Fibroblast of gingiva (primary cell): ENCODE results near the gene NR2F2.

ENCODE experiments used
- DNase-seq: peaks from one replicate; pipeline ENCODE4 v3.0.0-alpha.2; 2011; ENCODE audit warnings: low read depth

NR2F2 gene

DNA sequence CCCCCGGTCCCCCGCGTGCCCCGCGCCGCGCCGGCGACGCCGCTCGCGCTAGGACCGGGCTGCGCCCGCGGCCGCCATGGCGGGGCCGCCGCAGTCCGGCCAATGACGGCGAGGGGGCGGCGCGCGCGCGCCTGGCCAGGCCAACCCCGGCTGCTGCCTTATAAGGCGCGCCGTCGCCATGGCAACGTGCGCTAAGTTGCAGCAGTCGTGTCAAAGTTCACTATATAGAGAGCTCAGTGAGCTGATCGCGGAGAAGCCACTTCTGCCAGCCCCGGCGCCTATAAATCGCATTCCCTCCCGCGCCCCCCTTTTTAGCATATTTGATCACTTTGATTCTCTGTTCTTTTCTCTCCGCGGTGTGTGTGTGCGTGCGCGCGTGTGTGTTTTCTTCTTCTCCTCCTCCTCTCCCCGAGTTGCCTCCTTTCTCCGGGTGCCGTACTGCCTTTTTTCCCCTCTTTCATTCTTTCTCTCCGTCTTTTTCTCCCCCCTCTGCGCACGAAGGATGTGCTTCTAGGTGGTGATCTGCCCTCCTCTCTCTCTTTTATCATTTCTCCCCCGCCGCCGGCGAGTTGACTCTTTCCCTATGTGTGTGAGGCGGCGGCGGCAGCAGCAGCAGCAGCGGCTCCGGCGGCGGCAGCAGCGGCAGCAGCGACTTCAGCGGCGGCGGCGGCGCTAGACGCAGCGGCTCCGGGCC lies at the start of gene NR2F2:
TSS of gene NR2F2 (plus strand) at position 251 of the 694 bp plus-strand sequence. CDS start 1,406 bp downstream, outside the sequence.
- DNase-seq = peak; percentile 100

DNA sequence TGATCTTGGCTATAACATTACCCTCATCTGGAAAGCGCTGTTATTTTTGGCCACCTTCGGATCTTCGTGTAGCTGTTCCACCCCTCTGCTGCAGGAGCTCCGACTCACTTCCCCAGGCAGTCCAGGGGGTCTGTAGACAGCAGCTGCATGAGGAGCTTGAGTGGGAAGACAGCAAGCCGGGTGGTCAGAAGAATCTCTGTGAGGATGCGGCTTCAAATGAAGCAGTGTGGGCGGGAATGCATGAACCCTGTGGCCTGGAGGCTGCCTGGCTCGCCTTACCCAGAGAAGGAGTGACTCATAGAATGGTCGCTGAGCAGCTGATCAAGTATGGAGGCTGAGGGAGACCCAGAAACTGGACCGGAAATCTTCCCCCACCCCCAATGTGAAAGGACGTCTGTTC lies 45.2 kb upstream of the NR2F2 start:
- DNase-seq = peak; percentile 85

DNA sequence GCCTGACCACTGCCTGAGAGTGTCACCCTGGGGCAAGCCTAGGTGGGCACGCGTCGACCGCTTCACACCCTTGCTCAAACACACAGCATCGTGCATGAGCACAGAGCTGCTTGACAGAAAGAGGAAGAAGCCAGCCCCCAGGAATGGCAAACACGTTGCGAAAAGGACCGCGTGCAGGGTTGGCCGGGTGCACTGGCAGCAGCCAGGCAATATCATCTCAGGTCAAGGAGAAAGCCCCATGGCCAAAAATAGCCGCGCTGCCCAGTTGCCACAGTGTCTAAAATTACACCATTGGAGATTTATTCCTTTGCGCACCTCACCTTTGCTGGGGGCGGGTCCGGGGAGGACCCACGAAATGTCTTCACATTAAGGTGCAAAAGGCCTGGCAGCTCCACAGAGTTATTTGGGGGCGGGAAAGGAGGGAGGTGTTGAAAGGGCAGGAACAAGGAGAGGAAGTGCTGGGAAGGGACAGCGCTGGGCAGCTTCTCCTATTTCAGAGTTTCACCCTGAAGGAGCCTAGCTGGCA lies 44.7 kb upstream of the NR2F2 start:
- no peak for DNase-seq

DNA sequence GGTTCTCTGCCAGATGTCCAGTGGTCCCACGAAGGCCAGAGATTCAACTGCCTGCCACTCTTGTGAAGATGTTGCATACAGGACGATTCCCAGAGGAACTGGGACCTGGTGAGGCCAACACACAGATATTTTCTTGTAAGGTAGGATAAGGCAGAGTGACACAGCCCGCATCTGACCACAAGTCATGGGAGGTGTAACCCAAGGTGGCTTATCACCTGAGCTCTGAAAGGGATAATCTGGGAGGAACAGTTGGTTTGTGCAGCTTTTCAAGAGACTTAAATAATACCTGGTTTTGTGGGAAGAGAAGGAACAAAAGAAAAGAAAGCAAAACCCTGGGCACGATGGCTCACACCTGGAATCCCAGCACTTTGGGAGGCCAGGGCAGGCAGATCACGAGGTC lies 39.8 kb upstream of the NR2F2 start:
- DNase-seq = no peak

- no peak for DNase-seq
These were observed 37.9 kb upstream of the NR2F2 start for GRCh38 chr15:96292635-96293034.

GRCh38 chr15:96293441-96293840 lies 37.1 kb upstream of the NR2F2 start:
- no peak for DNase-seq

DNA sequence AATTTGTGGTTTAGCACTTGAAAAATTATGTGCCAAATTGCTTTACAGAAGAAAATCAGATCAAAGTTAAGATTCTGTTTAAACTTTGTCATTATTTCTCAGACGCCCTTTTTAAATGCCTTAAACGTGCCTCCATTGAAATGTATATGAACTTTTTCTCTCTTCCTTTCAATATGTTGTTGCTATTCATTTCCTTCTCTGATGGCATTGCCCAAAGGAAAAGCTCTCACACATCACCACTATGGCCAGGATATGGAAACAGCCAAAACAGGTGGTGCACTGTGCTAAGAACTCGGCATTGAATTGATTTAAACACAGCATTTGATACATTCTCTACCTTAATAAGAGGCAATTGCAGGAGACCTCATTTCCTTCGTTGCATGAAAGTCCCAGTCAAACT lies 35.7 kb upstream of the NR2F2 start:
- no peak for DNase-seq

- DNase-seq = no peak
These were observed 34.2 kb upstream of the NR2F2 start for GRCh38 chr15:96296264-96296663.

DNA sequence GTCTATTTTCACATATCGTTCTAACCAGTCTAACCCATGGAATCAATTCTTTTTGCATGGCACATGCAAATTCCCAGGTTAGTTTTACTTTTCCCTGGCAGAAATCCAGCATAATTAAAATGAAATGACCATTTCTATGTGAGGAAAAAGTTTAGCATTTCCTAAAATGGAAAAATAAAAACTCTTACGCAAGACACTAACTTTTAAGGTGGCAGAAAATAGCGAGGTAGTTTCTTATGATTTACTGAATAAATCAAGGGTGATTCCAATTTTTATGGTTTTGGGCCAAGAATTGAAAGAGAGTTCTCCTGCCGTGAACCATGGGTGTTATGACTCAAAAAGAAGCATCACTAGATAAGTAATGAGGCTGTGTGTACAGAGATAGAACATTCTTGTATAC lies 32.7 kb upstream of the NR2F2 start:
- DNase-seq = no peak

DNA sequence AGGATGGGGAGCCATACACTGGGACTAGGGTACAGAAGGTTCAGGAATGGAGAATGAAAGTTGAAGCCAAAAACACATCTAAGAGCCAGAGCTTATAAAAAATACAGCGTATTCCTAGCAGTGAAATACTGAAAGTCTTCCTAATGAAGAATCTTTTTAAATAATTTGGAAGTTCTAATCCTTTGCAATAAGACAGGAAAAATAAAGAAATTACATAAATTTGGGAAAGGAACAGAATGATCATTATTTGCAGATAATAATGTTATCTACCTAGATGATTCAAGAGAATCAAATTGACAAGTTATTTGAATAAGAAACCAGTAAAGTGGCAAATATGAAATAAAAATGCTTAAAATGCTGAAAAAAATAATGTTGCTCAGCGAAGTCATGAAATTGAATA lies 32.3 kb upstream of the NR2F2 start:
- DNase-seq = no peak

DNA sequence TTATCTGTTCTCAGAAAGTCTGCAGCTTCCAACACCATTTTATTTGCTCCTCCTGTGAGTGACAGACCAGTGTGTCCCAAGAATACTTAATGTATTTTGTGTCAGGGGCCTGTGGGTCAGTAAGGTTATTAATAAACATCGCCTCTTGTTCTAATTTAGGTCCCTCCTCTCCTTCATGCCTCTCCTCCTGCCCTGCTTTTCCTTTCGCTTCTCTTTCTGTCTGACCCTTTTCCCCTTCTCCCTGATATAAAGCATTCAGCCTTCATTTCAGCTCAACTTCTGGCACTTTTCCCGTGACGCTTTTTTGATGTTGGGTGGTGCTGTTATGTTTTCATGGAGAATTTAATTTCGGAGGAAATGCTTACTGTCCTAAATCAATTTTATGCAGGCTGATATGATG lies 29.7 kb upstream of the NR2F2 start:
- no peak for DNase-seq

GRCh38 chr15:96303503-96304056 lies 26.9 kb upstream of the NR2F2 start:
- DNase-seq = no peak

DNA sequence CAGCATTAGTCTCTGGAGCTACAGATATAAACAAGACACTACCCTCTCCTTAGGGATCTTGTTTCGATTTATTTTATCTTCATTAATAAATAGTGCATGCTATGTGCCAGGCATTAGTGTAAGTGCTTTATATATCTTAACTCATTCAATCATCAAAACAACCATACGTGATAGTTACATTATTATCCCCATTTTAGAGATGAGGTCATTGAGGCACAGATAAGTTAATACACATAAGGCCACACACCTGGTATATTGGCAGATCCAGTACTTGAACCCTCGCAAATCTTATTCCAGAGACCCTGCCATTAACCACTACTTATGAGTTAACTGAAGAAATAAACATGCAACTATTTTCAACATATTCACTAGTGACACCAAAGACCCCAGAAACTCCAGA lies 25.7 kb upstream of the NR2F2 start:
- DNase-seq = no peak

DNA sequence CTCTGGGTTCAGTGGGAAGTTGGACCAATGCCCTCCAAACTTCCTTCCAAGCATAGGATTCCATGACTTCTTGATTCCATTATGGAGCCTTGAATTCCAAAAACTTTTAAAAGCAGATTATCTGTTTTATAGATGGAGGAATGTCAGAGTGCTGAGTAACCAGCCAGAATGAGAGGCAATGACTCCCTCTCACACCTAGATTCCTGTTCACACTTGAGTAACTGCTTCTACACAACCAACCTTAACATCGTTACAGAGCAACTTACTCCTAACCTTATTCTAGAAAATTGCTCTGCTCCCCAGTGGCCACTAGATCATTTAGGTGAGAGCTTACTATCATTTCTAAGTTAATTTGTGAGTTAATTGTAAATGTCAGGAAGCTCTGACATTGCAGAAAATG lies 24.2 kb upstream of the NR2F2 start:
- no peak for DNase-seq

- DNase-seq = peak; percentile 18
These were observed 22.6 kb upstream of the NR2F2 start for GRCh38 chr15:96307856-96308394.

- no peak for DNase-seq
These were observed 21.3 kb upstream of the NR2F2 start for GRCh38 chr15:96309143-96309660.

GRCh38 chr15:96311256-96311955 lies 19.1 kb upstream of the NR2F2 start:
- no peak for DNase-seq

GRCh38 chr15:96311956-96312294 lies 18.6 kb upstream of the NR2F2 start:
- no peak for DNase-seq

DNA sequence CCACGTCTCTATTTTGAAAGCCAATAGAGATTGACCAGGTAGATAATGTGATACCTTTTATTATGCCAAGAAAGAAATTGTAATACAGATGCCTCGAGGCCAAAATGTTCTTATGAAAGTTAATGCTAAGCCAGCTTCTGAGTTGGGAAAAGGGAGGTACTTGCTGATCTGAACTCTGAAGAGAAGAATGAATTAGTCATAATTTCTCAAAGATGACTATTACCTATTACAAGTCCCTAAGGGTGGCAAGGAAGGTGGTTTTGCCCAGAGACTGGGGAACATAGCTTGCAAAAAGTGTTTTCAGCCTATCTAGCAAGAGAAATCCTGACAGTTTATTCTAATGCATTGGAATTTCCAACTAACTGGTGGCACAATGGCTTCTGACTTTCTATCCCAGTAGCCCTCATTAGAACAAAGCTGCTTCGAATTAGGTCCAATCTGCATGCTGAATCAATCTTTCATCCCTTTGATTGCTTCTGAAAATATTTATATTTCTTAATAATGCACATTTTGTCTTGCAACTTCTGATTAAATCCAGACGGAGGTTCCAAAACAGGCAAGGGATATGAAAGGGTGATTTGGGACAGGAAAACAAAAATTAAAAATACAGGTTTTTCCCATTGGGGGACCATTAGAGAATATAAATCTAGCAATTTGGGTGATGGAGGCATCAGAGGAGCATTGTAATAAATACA lies 17.7 kb upstream of the NR2F2 start:
- peak; percentile 75 for DNase-seq

DNA sequence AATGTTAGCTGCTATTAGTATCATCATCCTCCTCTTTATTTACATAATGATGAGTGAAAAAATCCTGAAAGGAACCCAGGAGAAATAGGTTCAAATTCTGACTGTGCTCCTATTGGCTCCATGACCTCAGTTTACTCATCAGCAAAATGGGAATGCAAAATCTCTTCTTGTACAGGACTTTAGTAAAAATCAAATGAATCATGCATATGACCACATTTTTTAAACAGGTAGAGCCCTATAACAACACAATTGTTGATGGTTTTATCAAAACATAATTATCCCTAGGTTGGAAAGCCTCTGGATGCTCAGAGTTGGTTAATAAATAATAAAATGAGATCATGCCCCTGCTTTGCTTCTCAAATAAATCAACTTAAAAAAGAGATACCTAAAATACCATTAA lies 16.0 kb upstream of the NR2F2 start:
- no peak for DNase-seq

DNA sequence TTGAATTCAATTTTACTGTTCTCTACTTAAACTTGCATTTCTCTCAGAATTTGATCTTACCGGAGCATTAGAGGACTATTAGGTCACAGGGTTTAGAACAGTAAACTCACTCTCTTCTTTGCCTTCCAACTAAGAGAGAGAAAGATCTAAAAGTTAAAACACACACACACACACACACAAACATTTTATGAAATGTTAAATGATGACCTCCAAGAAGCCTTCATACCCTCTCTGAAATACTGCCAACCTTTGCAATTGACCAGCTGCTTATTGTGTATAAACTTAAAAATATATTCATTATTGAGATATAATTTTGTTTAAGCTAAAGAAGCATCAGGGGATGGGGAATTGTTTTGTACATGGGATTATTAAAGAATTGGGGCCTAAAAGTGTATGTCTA lies 15.5 kb upstream of the NR2F2 start:
- DNase-seq = no peak

DNA sequence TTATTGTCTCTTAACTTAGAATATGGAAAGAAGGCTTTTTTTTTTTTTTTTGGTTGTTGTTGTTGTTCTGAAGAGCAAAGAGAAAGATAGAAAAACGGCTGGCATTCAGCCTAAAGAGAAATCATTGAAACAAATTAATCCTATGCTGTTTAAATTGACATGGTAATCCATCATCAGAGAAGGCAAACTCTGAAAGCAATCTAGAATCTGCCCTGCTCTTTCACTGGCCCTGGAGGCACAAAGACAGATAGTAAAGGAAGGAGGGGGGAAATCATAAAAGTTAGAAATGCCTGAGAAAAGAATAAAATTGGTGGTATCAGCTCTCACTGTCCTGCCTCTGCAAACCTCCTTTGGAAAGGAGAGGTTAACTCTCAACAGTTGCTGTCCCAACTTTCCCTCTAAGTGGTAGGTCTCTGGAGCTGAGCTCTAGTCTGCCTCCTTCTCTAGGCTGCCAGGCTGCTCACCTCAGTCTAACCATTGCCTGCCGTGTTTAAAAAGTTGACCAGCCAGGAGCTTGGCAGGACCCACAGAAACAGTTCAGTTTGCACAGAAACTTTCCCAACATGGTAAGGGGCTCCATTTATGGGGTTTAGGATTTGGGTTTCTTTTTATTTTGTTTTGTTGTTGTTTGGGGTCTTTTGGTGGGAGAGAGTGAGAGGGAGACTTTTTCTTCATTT lies 13.4 kb upstream of the NR2F2 start:
- DNase-seq = no peak
